NT2/D1 (cell line): Measurements from ENCODE around the gene GRIN3B.

Source experiments
- DNase-seq: peaks from one replicate; pipeline ENCODE4 v3.0.0-alpha.2; 2011; ENCODE audit warnings: low read depth, low spot score
- H3K27me3 ChIP-seq: 2 replicates; pipeline ENCODE4 v1.6.0; 2011; ENCODE audit warnings: mild to moderate bottlenecking; ENCODE audit not compliant: insufficient read length, insufficient read depth
- H3K36me3 ChIP-seq: 2 replicates; pipeline ENCODE4 v1.6.1; 2011; ENCODE audit warnings: mild to moderate bottlenecking, low read length, mixed read lengths; ENCODE audit not compliant: insufficient read depth, insufficient read length
- H3K4me1 ChIP-seq: 2 replicates; pipeline ENCODE4 v1.5.1; 2011; ENCODE audit not compliant: insufficient read depth, insufficient read length
- H3K4me3 ChIP-seq: 2 replicates; pipeline ENCODE4 v1.5.1; 2011; ENCODE audit warnings: low read depth; ENCODE audit not compliant: insufficient read length
- H3K9ac ChIP-seq: 2 replicates; pipeline ENCODE4 v1.6.0; 2011; ENCODE audit warnings: low read depth; ENCODE audit not compliant: insufficient read length
- H3K9me3 ChIP-seq: 2 replicates; pipeline ENCODE4 v1.5.1; 2011; ENCODE audit warnings: mild to moderate bottlenecking, low read length; ENCODE audit not compliant: insufficient read depth
- SUZ12 ChIP-seq: IDR thresholded peaks from 2 replicates; pipeline ENCODE4 v1.6.1; 2011; ENCODE audit not compliant: insufficient read length, insufficient read depth; ENCODE audit errors: extremely low read depth
- YY1 ChIP-seq: IDR thresholded peaks from 2 replicates; pipeline ENCODE4 v1.6.1; 2011; ENCODE audit not compliant: insufficient read length, insufficient read depth
- ZNF274 ChIP-seq: IDR thresholded peaks from 2 replicates; pipeline ENCODE4 v1.6.1; 2011; ENCODE audit warnings: mild to moderate bottlenecking, low read depth, low read length

Gene GRIN3B

GRCh38 chr19:988510-988909, 11.7 kb upstream of the GRIN3B start:
- no peaks in the 10 kb centered on the region for H3K27me3 ChIP-seq
- H3K9me3 ChIP-seq: no peaks in the 10 kb centered on the region
- no peak overlapping the region for H3K4me3 ChIP-seq
- no peak overlapping the region for H3K9ac ChIP-seq
- TF ChIP-seq YY1 (no peak), ZNF274 (no peak), SUZ12 (no peak)
- peaks cover 24% of the 10 kb centered on the region for H3K4me1 ChIP-seq
- H3K36me3 ChIP-seq: peaks cover 75% of the 10 kb centered on the region
- no peak for DNase-seq

GRCh38 chr19:989381-990081, 10.7 kb upstream of the GRIN3B start:
- TF ChIP-seq ZNF274 (no peak), YY1 (no peak), SUZ12 (no peak)
- no peak for DNase-seq
- no peaks in the 10 kb centered on the region for H3K9me3 ChIP-seq
- H3K27me3 ChIP-seq: no peaks in the 10 kb centered on the region
- H3K9ac ChIP-seq: peak overlapping the region; percentile 10
- H3K4me1 ChIP-seq: peaks cover 27% of the 10 kb centered on the region
- H3K4me3 ChIP-seq: no peak overlapping the region
- H3K36me3 ChIP-seq: peaks cover 85% of the 10 kb centered on the region

- TF ChIP-seq YY1 (no peak), SUZ12 (no peak), ZNF274 (no peak)
- H3K36me3 ChIP-seq: peaks cover 91% of the 10 kb centered on the region
- peak overlapping the region; percentile 50 for H3K9ac ChIP-seq
- peaks cover 22% of the 10 kb centered on the region for H3K4me1 ChIP-seq
- no peaks in the 10 kb centered on the region for H3K9me3 ChIP-seq
- H3K27me3 ChIP-seq: no peaks in the 10 kb centered on the region
- no peak for DNase-seq
- H3K4me3 ChIP-seq: no peak overlapping the region
Measured at GRCh38 chr19:990119-990571, 10.1 kb upstream of the GRIN3B start.

GRCh38 chr19:990746-991145, 9.5 kb upstream of the GRIN3B start:
- Histone ChIP-seq H3K4me3 (no peak overlapping the region), H3K9me3 (no peaks in the 10 kb centered on the region), H3K27me3 (no peaks in the 10 kb centered on the region), H3K4me1 (peaks cover 18% of the 10 kb centered on the region), H3K9ac (peak overlapping the region; percentile 50), H3K36me3 (peaks cover 91% of the 10 kb centered on the region)
- DNase-seq: no peak
- no peak for TF ChIP-seq SUZ12
- no peak for TF ChIP-seq ZNF274
- no peak for TF ChIP-seq YY1

- H3K36me3 ChIP-seq: peaks cover 92% of the 10 kb centered on the region
- H3K27me3 ChIP-seq: no peaks in the 10 kb centered on the region
- H3K9me3 ChIP-seq: no peaks in the 10 kb centered on the region
- no peak overlapping the region for H3K9ac ChIP-seq
- peaks cover 21% of the 10 kb centered on the region for H3K4me1 ChIP-seq
- TF ChIP-seq SUZ12: no peak
- no peak for TF ChIP-seq ZNF274
- TF ChIP-seq YY1: no peak
- no peak overlapping the region for H3K4me3 ChIP-seq
- DNase-seq: no peak
Measured at GRCh38 chr19:991174-991931, 8.9 kb upstream of the GRIN3B start.

GRCh38 chr19:991932-992669, 8.1 kb upstream of the GRIN3B start:
- no peak overlapping the region for H3K9ac ChIP-seq
- peaks cover 84% of the 10 kb centered on the region for H3K36me3 ChIP-seq

GRCh38 chr19:992670-993055, 7.6 kb upstream of the GRIN3B start:
- Histone ChIP-seq H3K4me3 (no peak overlapping the region), H3K9ac (no peak overlapping the region)

More at GRCh38 chr19:991932-992669, 8.1 kb upstream of the GRIN3B start:
- TF ChIP-seq SUZ12: no peak
- TF ChIP-seq YY1: no peak
- no peak for TF ChIP-seq ZNF274
- no peaks in the 10 kb centered on the region for H3K9me3 ChIP-seq
- DNase-seq: no peak
- no peak overlapping the region for H3K4me3 ChIP-seq
- peaks cover 21% of the 10 kb centered on the region for H3K4me1 ChIP-seq
- no peaks in the 10 kb centered on the region for H3K27me3 ChIP-seq

More at GRCh38 chr19:992670-993055, 7.6 kb upstream of the GRIN3B start:
- peaks cover 21% of the 10 kb centered on the region for H3K4me1 ChIP-seq
- TF ChIP-seq ZNF274: no peak
- TF ChIP-seq YY1: no peak
- TF ChIP-seq SUZ12: no peak
- no peak for DNase-seq
- no peaks in the 10 kb centered on the region for H3K9me3 ChIP-seq
- peaks cover 79% of the 10 kb centered on the region for H3K36me3 ChIP-seq
- H3K27me3 ChIP-seq: no peaks in the 10 kb centered on the region
